GM12891 (cell line): ENCODE data around the gene ANO4.
"Not testable (repeated sequence)": the region's sequence is repeated elsewhere in the genome, so short reads cannot be mapped to it uniquely, and the experiment has no call there.

ENCODE experiments used
- DNase-seq: peaks from one replicate; pipeline ENCODE4 v3.0.0; 2011; ENCODE audit warnings: low spot score; ENCODE audit not compliant: insufficient read length
- FAIRE-seq: peaks from 2 replicates; lab custom pipeline; 2011; peaks lifted over from hg19 to GRCh38; lab: Jason Lieb, UNC
- PAX5 ChIP-seq: IDR thresholded peaks from 2 replicates; pipeline ENCODE4 v1.6.1; 2011; ENCODE audit warnings: low read length, moderate library complexity, mild to moderate bottlenecking; ENCODE audit not compliant: insufficient read depth, severe bottlenecking
- POLR2A ChIP-seq: IDR thresholded peaks from 2 replicates; pipeline ENCODE4 v1.6.1; 2011; ENCODE audit warnings: low read depth, low read length, control low read depth
- POLR2AphosphoS5 ChIP-seq: IDR thresholded peaks from 2 replicates; pipeline ENCODE4 v1.6.1; 2011; ENCODE audit warnings: low read depth, low read length, control low read depth
- POU2F2 ChIP-seq: IDR thresholded peaks from 2 replicates; pipeline ENCODE4 v1.6.1; 2011; ENCODE audit warnings: low read depth, mild to moderate bottlenecking, control low read depth, low read length, moderate library complexity
- SPI1 ChIP-seq: IDR thresholded peaks from 2 replicates; pipeline ENCODE4 v1.6.1; 2011; ENCODE audit warnings: low read depth, low read length, control low read depth
- TAF1 ChIP-seq: IDR thresholded peaks from 2 replicates; pipeline ENCODE4 v1.6.1; 2011; ENCODE audit warnings: low read depth, low read length, control low read depth

ANO4 gene

DNA sequence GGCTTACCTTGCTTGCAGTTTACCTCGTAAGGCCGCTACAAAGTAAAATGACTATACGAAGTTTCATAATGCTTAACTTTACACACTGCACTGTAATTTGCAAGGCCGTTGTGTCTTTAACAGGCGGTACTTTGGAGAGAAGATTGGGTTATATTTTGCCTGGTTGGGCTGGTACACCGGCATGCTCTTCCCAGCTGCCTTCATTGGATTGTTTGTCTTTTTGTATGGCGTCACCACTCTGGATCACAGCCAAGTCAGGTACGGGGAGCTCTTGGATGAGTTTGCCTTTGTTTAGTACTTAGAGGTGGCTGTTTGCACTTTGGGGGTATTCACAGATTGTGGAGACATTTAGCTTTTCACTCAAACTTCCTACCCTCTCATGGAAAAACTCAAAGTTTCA, 247.6 kb downstream of the ANO4 start:
- no peak for DNase-seq
- no peak for FAIRE-seq
- TF ChIP-seq TAF1 (no peak), POLR2AphosphoS5 (no peak), POLR2A (no peak), SPI1 (no peak), PAX5 (no peak), POU2F2 (no peak)

DNA sequence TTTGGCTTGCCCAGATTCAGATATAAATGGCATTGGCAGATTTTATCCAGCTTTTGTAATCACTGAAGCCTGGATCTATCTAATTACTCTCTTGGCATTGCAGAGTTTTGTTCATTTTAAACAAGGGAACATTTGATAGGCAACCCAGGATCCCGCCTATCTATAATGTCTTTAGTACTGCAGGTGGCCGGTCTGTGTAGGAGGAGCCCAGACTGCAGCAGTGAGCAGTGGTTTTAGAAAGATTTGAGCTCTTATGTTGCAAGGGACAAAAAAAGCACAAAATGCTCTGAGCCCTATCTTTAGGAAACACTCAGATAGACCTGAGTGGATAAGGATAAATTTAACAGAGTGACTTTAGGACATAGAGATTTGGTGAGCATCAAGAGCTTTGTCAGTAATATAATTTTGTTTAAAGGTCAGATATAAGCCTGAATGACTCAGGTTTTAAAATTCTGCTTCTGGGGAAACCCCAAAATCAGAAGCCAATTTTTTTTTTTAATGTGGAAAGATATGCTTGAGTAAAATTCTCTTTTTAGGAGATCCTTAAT, 250.0 kb downstream of the ANO4 start:
- no peak for FAIRE-seq

DNA sequence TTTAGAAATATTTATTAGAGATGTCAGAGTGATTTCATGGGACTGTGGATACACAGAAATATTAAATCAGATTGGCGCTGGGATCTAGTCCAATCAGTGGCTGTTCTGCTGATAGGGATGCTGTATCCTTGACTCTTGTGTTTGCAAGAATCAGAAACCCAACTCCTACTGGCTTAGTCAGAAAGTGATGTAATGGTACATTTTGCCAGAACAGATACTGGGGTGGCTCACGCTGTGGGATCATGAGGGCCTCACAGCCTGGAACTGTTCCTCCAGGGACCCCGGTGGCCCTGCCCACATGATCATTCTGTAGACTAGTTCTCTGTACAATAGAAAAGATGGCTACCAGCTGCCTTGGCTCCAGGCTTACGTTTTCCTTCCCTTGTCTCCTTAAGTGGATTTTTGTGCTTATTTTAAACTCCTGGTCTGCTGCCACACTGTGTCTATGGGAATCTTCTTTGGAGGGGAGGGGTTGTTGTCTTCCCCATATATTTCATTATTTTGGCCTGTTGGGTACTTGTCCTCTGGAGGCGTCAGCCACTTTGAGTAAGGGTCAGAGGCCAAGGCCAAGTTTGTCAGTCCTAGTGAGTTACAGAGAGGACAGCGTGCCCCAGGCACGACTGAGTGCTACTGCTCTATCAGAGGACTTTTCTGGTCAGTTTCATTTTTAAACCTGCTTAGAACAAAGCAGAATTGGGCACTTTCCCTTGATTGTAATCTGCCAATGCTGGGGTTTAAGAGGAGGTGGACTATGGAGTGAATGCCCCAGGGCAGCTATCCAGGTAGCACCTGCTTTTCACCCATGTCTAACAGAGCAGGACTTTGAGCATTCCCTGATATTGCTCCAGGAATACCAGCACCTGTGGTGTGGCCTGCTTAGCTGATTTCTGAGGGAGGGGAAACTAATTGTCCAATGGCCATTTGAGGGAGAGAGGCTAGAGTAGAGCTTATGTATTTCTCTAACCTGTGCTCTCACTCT, 251.2 kb downstream of the ANO4 start:
- DNase-seq (no peak), FAIRE-seq (no peak)
- TF ChIP-seq PAX5, result no peak

More for the DNA sequence above, 250.0 kb downstream of the ANO4 start:
- no peak for TF ChIP-seq PAX5
- TF ChIP-seq SPI1, result no peak
- TF ChIP-seq POLR2A, result no peak
- TF ChIP-seq POLR2AphosphoS5, result no peak
- TF ChIP-seq POU2F2, result no peak
- no peak for TF ChIP-seq TAF1
- no peak for DNase-seq

DNA sequence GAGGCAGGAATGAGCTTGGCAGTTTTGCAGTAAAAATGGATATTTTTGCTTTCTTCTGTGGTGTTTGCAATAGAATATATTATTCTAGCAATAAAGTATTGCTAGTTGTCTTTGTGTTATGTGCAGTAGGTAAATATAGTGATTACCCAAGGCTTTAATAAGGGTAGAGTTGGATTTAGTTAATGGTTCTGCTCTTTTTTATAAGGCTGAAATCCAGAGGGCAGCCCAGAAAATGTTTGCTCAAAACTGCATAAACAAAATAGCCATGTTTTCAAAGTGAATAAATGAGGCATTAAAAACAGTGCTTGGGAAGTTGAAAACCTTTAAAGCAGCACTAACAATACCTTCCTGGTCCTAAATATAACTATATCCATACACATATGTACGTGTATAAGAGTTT, 253.1 kb downstream of the ANO4 start:
- no peak for FAIRE-seq
- TF ChIP-seq POLR2AphosphoS5 (no peak), PAX5 (no peak), SPI1 (no peak), POU2F2 (no peak), POLR2A (no peak), TAF1 (no peak)
- no peak for DNase-seq

DNA sequence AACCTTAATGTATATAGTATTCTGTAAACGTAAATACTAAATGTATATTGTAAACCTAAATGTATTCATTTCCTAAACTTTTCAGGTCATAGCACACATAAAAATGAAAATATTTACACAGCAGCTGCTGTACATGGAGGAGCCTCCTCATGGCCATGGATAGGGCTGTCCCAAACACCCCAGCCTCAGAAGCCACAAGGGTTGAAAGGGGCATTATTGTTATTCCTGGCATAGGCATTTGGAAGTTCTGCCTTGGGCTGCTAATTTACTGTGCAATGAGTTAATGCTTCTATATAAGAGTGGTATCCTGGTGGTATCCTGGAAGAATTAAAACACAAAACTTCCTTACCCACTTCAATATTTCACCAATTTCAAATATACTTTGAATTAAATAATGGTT, 256.1 kb downstream of the ANO4 start:
- FAIRE-seq (no peak), DNase-seq (no peak)
- TF ChIP-seq TAF1 (no peak), POLR2A (no peak), SPI1 (no peak), PAX5 (no peak), POLR2AphosphoS5 (no peak), POU2F2 (no peak)

DNA sequence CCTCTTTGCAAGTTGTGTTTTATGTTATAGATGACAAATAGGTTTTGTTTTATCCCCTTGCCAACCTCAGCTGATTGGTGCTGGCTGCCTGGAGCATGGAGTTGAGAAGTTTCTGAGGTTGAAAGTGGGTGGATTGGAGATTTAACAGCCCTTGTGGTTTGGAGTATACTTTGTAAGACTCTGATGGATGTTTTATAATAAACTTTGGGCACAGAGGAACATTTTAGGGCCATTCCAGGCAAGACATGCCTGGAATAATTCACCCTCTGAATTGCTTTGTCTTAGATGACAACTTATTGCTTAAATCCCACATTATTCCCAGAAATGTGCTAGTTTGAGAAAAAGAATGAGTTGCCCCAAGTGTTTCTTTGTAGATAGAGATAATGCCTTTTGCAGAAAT, 256.6 kb downstream of the ANO4 start:
- FAIRE-seq (no peak), DNase-seq (no peak)
- TF ChIP-seq PAX5 (no peak), POU2F2 (no peak)

DNA sequence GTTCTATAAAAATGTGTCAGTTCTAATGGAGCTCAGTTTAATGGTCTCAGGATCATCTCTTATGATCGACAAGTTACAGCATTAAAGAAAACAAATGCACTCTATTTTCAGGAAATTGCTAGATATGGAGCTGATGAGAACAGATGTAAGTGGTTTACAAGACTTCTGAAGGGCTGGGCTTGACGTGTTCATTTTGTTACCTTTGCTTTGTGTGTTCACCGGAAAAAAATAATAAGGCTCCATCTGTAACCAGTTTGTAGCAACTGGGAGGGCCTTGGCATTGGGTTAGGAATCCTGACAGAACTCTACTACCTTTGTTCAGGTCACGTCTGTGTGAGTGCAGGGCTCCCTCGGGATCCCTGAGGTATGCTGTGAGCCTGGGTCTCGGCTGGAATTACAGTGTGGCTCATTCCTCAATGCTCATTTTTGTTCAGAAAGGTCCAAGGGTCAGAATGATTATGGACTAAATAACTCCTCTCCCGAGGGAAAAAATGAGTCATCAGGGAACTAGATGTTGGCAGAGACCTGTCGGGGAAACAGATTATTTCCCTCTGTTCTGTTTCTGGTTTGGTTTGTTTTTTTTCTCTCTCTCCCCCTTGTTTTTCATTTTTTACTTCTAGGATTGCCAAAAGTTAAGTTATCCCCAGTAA, 257.4 kb downstream of the ANO4 start:
- no peak for TF ChIP-seq PAX5
- no peak for TF ChIP-seq POLR2A
- TF ChIP-seq POU2F2, result no peak
- TF ChIP-seq TAF1, result no peak
- TF ChIP-seq POLR2AphosphoS5, result no peak
- TF ChIP-seq SPI1, result no peak
- FAIRE-seq, result no peak
- no peak for DNase-seq

DNA sequence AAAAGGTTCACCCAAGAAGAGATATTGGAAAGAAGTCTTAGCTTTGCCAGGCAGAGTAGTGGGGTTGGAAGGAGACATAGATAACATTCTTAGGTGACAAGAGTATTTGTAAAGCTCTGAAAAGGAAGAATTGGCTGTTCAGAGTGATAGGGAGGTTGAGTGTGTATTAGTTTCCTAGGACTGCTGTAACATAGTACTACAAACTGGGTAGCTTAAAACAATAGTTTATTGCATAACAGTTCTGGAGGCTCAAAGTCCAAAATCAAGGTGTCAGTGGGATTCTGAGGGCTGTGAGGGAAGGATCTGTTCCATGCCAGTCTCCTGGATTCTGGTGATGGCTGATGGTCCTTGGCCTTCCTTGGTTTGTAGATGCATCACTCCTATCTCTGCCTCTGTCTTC, 258.6 kb downstream of the ANO4 start:
- no peak for DNase-seq
- TF ChIP-seq POU2F2 (no peak), TAF1 (no peak), POLR2AphosphoS5 (no peak), POLR2A (no peak), SPI1 (no peak), PAX5 (no peak)
- FAIRE-seq, result no peak

DNA sequence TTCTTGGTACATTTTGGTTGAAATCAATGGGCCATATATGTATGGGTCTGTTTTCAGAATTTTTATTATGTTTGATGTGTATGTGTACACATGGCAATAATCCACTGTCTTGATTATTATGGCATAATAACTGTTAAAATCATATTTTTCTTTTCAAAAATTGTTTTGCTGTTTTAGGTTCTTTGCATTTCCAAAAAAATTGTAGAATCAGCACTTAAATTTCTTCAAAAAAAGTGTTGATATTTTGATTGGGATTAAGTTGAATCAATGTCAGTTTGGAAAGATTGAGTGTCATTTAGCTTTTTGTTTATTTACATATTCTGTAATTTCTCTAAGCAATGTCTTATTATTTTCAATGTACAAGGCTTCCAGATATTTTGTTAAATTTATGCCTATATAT, 261.4 kb downstream of the ANO4 start:
- DNase-seq, result no peak
- no peak for FAIRE-seq
- TF ChIP-seq PAX5, result no peak
- no peak for TF ChIP-seq TAF1

DNA sequence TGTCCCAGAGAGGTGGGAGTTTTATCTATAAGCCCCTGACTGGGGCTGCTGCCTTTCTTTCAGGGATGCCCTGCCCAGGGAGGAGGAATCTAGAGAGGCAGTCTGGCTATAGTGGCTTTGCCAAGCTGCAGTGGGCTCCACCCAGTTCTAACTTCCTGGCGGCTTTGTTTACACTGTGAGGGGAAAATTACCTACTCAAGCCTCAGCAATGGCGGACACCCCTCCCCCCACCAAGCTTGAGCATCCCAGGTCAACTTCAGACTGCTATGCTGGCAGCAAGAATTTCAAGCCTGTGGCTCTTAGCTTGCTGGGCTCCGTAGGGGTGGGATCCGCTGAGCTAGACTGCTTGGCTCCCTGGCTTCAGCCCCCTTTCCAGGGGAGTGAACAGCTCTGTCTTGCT, 267.9 kb downstream of the ANO4 start:
- not testable (repeated sequence) for DNase-seq, FAIRE-seq
